Putamen (tissue), 1 donor: ENCODE results near the gene ZIC5.

Experiments used
- DNase-seq: peaks from one replicate; pipeline ENCODE4 v3.0.0-alpha.2; 2016; ENCODE audit warnings: low spot score

Gene ZIC5

DNA sequence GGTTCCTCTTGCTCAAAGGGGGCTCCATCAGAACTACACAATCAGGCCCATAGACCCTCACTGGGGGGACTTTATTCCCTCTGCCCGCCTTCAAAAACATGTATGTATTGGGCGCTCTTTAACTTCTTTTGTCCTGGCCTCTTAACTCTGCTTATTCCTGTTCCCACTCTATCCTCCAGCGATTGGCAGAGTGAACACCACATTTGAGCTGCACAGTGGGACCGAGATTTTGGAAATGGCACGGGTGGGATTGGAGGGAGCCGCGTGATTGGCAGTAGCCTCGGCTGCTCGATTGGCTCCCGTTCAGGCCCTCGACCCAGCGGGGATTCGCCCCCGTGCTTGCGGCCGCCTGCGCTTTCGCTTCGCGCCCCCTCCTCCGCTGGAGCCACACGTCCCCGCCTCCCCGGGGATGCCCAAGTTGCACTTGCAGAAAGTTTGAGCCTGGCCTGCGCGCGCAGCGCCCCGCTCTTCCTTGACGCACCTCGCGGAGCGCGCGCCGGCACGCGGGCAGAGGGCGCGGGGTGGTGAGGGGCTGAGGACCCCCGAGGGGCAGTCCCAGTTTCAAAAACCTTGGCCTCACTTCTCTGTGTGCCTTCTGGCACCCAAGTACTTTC, at the start of gene ZIC5:
Gene ZIC5, minus strand, starts transcription at position 192 of the 614 bp plus-strand sequence. Its CDS starts 164 bp downstream, at position 28.
- DNase-seq: no peak

DNA sequence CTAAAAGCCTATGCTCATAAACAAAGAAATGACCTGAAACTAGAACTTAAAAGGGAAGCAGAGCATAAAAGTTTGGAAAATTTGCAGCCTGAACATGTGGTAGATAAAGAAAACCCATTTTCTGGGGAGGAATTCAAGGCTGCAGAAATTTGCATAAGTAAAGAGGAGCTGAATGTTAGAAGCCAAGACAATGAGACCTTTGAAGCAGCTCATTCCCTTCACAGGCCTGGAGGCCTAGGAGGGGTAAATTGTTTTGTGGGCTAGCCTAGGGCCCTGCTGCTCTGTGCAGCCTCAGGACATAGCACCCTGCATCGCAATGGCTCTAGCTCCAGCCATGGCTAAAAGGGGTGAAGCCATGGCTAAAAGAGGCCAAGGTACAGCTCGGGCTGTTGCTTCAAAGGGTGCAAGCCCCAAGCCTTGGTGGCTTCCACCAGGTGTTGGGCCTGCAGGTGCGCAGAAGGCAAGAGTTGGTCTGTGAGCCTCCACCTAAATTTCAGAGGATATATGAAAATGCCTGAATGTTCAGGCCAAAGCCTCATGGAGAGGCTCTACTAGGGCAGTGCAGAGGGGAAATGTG, 48.3 kb upstream of the ZIC5 start:
- DNase-seq: no peak

DNA sequence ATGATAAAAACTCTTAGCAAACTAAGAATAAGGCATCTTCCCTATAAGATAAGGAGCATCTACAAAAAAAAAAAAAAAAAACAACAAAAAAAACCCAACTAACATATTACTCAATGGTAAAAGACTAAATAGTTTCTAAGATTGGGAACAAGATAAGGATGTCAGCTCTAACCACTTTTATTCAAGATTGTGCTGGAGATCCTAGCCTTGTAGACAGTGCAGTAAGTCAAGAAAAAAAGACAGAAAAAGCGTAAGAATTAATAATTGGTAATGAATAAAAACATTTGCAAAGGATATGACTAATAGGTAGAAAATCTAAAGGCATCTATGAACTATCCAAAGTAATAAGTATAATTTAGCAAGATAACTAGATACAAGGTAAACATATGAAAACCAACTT, 43.1 kb upstream of the ZIC5 start:
- no peak for DNase-seq

DNA sequence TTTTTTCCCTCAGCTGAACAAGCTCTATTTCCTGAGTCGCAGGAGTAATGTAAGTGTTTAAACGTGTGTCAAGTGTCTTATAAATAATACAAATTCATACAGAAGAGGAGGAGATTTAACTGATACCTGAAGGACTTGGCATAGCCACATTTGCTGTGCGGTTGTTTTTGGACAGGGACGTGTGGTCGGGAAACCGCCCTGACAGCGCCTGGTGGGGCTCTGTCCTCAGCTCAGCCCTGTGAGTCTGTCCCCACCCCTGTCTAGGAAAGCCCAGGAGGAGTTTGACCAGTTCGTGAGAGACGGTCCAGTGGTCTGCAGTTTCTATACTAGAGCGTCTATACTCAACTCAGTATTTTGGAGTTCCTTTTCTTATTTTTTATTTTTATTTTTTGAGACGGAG, 26.7 kb upstream of the ZIC5 start:
- no peak for DNase-seq

DNA sequence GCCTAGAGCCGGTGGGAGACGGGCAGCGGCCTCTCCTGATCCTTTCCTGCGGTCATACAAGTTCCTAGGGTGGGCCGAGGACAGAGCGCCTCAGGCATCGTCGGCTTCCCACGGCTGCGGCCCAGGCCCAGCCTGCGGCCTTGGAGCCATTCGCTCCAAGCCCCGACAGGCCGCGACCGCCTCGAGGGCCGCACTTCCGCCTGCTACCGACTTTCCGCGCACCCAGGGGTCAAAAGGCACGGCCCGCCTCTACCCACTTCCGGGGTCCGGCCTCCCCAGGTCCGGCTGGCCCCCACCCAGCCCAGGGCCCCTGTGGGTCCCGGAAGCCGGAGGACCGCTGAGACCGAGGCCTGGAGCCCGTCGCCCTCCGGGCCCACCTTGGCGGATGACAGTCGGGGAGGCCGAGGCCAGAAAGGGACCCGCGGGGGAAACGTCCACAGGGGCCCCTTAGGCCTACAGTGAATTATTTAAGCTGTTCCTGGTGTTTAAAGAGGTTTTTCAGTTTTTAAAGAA, 26.2 kb upstream of the ZIC5 start:
- no peak for DNase-seq

DNA sequence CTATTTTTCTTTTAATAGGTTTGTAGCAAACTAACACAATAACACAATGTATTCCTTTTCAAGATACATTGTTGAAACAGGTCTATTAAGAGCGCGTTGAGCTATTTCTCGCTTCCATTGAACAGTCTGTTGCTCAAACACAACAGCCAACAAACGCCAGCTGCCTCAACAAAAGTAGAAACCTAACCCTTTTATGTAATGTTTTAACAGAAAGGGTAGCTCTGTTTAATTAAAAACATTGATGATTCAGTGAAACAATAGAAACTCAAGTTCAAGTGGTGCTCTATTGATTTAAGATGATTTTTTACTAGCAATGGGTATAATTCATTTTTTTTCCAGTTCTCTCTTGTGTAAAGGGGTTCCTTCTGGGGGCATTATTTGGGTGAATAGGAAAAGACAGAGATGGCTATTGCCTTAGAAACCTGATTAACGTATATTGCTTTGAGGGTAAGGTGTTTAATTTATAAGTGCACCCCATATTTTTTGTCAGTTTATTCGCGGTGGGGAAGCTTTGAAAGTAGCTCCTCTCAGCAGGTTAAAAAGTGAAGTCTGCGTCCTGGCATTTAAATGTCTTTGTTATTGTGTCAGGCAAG, 24.9 kb upstream of the ZIC5 start:
- no peak for DNase-seq

DNA sequence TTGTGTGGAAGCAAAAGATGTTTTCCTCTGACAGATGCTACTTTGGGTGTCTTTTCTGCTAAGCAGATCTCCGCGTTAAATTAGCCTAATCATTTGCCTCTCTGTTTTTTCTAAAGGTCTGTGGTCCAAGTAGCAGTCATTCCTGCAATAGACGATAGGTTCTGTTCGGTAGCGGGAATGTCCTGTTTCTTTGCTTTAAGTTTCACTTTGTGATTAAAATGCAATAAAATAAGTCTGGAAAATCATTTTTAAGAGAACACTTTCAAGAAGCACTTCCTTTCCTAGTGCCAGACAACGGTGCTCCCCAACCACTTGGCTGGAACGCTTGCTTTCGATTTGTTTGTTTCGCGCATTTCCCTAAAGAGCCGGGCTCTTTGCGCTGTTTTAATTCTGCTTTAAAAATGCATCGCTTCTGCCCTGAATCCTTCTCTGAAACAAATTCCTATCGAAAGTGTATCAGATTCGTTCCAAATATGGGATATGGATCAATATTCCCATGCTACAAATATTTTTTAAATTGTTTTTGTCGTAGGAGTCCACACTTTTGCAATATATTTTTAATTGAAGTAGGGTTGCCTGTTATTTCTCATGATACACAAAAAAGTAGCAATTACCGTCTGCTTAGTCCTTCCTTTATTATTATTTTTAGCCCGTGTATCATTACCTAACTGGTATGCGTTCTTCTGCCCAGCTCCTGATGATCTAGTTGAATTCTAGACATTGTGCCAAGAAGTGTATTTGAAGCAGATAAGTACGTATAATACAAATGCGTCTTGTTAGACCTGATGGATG, 24.2 kb upstream of the ZIC5 start:
- no peak for DNase-seq

DNA sequence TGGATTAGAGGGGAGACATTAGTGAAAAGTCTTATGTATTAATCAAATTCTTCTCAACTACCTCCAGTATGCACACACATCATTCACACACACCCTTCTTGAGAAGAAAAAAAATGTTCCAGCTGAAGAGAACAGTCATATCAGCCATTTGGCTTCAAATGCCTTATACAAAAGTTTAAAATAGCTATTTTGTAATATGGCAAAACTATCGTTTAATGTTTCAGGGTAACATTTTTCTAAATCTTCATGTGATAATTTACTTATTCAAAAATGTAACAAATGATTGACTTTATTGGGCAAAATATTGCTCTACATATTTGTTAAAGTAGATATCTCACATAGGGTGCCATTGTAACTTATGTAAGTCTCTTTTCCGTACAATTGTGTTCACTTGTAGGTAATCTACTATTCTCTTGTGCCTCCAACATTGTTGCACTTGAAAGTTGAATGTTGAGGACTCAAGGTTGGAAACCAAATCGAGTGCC, 23.6 kb upstream of the ZIC5 start:
- no peak for DNase-seq

DNA sequence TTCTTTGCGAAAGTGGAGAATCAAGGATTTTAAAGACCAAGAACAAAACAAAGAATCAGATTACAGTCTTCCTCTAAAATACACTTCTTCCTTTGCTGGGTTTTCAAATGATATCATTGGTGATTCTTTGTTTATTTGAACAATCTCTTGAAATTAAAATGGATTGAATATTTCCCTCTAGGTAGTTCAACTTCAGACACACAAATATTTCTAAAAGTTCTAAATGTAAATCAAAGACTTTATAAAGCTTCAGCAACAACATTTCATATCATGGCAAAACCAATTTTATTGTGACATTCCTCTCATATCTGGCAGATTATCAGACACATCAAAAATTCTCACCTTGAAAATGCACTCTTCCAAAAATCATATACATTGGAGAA, 23.1 kb upstream of the ZIC5 start:
- no peak for DNase-seq

DNA sequence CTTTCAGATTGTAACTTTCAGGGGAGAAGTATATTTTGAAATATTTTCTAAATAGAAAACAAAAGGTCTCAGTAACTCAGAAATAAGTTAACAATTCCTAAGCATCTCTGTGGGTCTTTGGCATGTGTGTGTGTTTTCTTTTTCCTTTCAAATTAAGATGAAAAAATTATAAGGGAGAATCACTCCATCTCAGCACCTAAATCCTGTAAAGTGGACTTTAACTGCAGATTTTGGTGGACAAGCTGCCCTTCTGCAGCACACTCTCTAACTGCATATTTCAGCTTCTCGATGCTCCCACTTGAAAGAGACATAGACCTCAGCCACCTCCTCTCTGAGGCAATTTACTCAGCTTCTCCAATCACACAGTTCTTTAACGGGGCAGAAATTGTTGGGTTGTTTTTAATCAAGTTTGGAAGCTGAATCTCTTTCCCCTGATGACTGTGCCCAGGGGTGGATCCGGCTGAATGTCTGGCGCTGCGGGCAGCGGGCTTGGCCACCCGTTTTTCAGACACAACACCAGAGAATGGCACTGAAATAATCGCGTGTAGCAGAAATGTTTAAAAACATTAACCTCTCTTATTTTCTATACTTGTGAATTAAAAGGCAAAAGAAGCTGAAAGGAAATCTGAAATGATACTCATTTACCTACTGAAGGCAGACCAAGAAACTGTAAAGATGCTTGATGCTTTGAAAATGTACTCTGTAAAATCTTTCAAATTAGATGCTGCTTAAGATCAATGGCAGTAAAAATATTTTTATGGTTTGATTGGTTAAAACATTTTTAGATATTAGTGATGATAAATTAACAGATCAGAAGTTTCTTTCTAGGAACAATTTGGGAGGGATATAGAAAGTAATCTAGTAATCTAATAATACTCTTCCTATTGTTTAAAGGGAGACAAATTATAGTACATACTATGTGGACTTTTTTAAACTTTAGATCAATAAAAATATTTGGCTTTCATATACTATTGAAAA, 22.4 kb upstream of the ZIC5 start:
- no peak for DNase-seq

DNA sequence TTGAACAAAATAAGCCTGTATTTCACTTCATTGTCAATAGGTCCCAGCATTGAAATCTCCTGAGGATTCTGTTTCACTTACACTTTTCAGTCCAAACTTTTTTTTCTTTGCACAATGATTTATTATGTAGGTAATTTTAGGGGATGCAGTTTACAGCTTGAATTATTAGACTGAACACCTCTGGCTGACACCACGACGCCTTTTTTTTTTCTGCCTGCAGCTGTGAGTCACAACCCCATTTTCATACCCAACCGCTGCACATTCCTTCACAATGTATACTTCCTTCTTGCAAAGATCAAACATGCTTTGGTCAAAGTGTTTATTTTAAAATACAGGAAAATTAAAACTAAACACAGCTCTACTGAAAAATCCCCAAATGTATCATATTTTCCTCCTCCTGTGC, 21.4 kb upstream of the ZIC5 start:
- no peak for DNase-seq

DNA sequence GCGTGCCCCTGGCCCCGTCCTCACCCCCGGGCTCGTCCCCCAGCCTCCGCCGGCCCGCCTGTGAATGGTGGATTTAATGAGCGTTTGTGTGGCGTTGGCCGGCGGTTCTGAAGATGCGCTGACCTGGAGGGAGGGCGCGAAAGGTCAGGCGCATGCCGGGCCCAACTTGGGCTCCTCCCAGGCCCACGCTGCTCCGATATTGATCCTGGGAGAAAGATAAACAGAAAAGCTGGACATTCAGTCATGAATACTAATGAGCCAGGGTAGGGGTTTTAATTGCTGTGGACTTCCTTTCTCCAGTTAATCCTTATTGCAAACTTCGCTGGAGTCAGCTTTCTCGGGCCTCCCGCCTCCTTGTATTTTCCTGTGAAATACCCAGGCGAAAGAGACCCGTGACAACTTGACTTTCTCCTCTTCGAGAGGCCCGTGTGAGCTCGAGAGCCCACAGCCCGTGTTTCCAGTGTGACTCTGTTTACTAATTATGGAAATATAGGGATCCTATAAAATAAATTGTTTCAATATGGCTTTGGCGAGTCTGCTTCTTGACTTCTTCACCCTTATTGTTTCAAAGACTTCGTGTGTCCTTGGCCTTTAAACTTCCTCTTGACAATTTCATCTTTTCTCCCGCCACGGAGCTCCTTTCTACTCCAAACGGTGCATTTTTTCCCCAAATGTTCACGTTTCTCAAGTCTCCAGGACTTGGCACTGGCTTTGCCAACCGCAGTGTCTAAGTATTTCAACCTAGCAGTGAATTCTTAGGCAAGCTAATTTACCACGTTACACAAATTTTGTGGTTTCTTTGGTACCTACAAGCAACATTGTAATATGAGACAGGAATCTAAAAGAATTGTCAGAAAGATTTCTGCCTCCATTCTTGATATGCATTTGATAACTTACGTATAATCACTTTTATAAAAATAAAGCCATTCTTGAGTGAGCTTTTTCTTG, 20.5 kb upstream of the ZIC5 start:
- DNase-seq: no peak

DNA sequence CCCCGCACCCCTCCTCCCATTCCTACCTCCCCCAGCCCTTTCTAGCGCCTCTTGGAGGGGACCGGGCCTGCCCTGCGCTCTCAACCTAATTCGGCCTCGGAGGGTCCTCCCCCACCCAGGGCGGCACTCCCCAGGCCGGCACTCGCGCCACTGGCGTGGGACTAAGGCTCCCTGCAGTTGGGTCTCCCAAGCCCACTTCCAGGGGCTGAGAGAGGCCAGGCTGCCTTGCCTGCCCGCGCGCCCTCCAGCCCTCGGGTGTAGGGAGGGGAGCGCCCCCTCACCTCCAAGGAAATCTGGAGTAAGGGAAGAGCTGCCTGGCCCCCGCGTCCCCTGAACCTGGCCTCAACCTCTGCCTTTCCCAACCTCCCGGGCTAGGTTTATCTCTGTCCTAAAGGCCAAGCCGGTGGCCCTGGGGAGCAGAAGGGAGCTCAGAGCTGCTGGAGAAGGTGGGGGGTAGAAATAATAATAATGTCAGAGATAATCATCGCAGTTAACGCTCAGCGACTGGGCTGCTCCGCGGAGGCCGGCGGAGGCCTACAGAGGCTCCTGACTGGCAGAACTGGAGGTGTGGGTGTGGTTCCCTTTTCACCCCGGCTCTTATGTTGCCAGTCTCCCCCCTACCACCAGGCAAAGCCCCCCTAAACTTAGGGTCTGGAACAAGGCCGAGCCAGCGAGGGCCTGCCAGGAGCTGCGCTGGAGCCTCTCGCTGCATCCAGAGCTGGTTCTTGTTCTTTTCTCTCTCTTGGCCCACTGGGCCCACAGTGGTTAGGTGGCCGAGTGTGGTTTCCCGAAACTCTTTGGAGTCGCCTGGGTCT, 19.7 kb upstream of the ZIC5 start:
- DNase-seq: no peak

DNA sequence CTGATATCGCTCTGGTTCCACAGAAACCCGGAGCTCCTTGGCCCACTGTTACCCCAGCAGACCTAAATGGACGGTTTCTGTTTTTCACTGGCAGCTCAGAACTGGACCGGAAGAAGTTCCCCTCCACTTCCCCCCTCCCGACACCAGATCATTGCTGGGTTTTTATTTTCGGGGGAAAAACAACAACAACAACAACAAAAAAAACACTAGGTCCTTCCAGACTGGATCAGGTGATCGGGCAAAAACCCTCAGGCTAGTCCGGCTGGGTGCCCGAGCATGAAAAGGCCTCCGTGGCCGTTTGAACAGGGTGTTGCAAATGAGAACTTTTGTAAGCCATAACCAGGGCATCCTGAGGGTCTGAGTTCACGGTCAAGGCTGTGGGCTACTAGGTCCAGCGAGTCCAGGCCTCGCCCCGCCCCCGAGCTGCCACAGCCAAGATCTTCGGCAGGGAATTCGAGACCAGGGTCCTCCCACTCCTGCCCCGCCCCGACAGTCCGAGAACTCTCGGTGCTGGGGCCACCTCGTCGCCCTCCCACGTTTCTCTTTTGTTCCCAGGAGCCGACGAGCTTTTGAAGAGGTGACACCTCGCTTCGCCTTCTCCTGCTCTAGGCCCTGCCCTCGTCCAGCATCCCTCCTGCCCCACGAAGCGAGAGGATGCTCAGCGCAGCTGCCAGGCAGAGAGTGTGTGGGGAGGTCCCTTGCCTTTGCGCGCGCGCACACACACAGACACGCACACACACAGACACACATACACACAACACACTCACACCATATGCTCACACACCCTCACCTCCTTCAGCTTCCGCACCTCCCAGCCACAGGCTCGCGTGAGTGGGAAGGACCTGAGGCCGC, 18.8 kb upstream of the ZIC5 start:
- DNase-seq: no peak

DNA sequence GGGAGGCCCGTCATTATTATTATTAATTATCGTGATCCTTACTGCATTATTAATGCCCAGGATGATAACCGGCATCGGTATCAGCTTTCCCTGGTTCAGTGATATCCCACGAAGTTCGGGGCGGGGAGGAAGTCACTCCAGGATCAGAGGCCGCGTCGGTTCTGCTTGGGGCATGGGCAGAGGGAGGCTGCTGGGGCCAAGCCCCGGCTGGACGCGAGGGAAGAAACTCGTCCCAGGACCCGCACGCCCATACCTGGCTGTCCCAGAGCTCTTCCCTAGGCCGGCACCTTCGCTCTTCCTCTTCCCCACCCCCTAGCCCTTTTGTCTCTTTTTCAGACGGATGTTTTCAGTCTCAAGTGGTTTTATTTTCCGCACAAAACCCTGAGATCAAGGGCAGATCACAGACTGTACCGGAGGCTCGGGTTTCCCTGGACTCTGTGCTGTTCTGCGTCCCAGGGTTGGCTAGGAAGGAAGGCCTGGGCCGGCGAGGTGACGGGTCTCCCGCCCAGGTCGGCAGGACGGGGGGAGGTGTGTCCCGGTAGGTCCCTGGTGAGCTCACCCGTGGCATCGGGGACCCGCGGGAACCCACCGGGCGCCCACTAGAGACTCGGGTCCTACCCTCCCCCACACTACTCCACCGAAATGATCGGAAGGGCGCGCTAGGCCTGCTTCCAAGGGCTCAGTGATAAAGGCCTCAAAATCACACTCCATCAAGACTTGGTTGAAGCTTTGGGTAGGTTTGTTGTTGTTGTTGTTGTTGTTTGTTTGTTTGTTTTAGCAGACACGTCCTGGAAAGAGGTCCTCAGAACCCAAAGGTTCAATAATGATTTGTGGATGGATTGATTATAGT, 17.9 kb upstream of the ZIC5 start:
- DNase-seq: no peak

DNA sequence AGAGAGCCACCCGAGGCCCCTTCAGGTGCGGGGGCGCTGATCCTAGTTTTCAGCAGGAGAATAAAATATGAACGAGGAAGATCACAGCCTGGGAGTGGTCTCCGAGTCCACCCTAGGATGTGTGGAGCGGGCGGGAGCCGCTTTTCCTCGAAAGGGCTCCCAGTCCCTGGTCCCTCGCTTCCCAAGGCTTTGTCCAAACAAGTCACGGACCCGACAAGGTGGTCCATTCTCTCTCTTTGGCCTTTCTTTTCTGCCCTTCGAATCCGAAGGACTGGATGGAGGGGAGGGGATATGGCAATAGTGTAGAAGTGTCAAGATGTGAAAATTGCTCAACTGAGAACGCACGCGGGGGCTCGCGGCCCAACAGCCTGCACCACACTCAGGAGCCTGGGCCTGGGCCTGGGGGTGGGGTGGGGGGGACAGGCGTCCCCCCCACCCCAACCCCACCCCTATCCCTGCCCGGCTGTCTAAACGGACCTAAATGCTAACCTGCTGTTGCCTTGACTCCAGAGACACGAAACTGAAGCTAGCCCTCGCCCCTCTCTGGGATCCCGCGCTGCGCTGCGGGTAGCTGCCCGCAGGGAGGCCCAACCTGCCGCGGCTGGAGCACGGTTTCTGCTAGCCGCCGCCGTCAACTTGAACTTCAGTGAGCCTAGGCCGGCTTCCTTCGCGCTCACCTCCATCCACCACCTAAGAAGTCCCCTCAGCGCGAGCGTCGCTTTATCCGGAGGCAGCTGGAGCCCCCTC, 17.1 kb upstream of the ZIC5 start:
- no peak for DNase-seq
